Lung (tissue), 12 donors: ENCODE results near the gene HDAC4. TPM values are rescaled to one million over a fixed set of nuclear protein-coding genes. Genes with fewer than 3 reads are reported as not detected.

Source experiments
- ATAC-seq: fragments of 200-7000 bp; cut with Tn5 transposase; one replicate; pipeline ENCODE4 v1.9.1; 2020; ENCODE audit warnings: moderate number of reproducible peaks; ENCODE audit not compliant: insufficient read depth, low FRiP score
- DNase-seq, 3 donors: peaks; one replicate each; pipeline ENCODE4 v3.0.0-alpha.2; 2013 to 2017
- H3K27ac ChIP-seq, 2 donors: one replicate each; pipeline ENCODE4 v1.5.1; 2013; ENCODE audit warnings: mild to moderate bottlenecking in 2 of 2, moderate library complexity in 2 of 2, control low read depth in 1 of 2, inconsistent platforms in 1 of 2, low read depth in 1 of 2, low read length in 1 of 2
- H3K27me3 ChIP-seq, 3 donors: one replicate each; pipeline ENCODE4 v1.5.1; 2013; ENCODE audit warnings: low read length in 2 of 3; ENCODE audit not compliant: control insufficient read depth in 3 of 3, insufficient read depth in 3 of 3
- H3K36me3 ChIP-seq, 4 donors: one replicate each; pipeline ENCODE4 v1.5.1; 2013; ENCODE audit warnings: low read length in 4 of 4, mild to moderate bottlenecking in 1 of 4, moderate library complexity in 1 of 4; ENCODE audit not compliant: control insufficient read depth in 4 of 4, insufficient read depth in 4 of 4
- H3K4me1 ChIP-seq, 5 donors: one replicate each; pipeline ENCODE4 v1.5.1; 2013; ENCODE audit warnings: low read length in 5 of 5, mild to moderate bottlenecking in 2 of 5, moderate library complexity in 1 of 5; ENCODE audit not compliant: control insufficient read depth in 5 of 5, insufficient read depth in 5 of 5
- H3K4me3 ChIP-seq: one replicate; pipeline ENCODE4 v1.5.1; 2013; ENCODE audit warnings: mild to moderate bottlenecking, control low read depth, moderate library complexity
- H3K9ac ChIP-seq, 2 donors: one replicate each; pipeline ENCODE4 v1.5.1; 2013; ENCODE audit warnings: low read length in 2 of 2, control low read depth in 1 of 2; ENCODE audit not compliant: insufficient read depth in 1 of 2
- H3K9me3 ChIP-seq, 4 donors: one replicate each; pipeline ENCODE4 v1.5.1; 2013; ENCODE audit warnings: low read length in 3 of 4, mild to moderate bottlenecking in 1 of 4, moderate library complexity in 1 of 4; ENCODE audit not compliant: control insufficient read depth in 4 of 4, insufficient read depth in 3 of 4
- WGBS, 2 donors: extraction: QIAGEN DNeasy Blood & Tissue Kit; methylation state at CpG; one replicate each; pipeline ENCODE4 v1.1.7; 2013; 5-methylcytosine and 5-hydroxymethylcytosine counted together
- polyA plus RNA-seq, 2 donors: library from polyadenylated mRNA; stranded (reverse); fragments of 200-250 nt; gene quantifications; one replicate each; pipeline ENCODE4 v1.2.1, GENCODE V29; 2013
- total RNA-seq, 2 donors: library from RNA; depleted of rRNA in 1 of 2; stranded (reverse); fragments of >200 nt in 1 of 2; gene quantifications; one replicate each; pipeline ENCODE4 v1.2.1, GENCODE V29; 2014 to 2021
- TF ChIP-seq, protein P1 (sequence below): IDR thresholded peaks from 2 replicates; pipeline ENCODE4 v1.5.1; 2012; ENCODE audit warnings: mild to moderate bottlenecking; ENCODE audit errors: control extremely low read depth, extremely low read depth
- donor health status: control.
- donor health status: control.
- donor health status: Bipolar disorder and iron deficiency.
- donor health status: healthy.
- donor health status: DM: yes; HTN: yes; CAD: no.

The HDAC4 gene
- total and polyA plus RNA-seq, 4 donors = 6.9 to 47.7 (median 20.7) TPM

DNA sequence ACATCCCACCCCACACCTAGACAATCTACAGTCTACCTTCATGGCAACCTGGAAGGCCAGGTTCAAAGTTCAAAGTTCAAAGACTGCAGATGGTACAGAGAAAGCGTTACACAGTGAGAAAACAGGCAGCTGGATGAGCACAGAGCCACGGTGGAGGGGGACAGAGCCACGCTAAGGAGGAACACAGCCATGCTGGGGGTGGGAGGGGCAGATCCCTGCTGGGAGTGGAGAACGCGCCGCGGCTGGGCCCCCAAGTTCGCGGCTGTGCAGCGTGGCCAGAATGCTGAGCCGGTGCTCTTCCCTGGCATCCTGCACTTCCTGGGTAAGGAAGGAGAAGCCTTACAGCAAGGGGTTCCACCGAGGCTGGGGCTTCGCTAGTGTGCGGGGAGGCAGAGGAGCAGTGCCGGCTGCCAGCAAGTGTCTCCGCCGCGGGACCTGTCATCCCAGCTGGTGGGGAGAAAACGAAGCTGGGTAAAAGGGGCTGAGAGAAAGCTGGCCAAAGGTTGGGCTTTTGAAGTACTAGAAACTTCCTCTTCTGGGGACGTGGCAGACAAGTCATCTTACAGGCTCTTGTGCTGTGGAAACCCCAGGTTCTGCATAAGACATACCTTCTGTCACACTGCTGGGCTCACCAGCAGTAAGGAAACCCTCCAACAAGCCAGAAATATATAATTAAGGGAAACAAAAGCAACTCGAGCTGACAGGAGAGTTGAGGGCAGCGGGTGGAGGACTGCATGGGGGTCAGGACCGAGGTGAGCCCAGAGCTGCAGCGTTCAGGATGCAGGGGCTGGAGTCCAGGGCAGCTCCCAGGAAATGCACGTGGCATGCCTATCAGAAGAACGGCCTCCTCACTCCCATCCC is 115.5 kb downstream of the HDAC4 start:
- TF ChIP-seq, protein P1, sequence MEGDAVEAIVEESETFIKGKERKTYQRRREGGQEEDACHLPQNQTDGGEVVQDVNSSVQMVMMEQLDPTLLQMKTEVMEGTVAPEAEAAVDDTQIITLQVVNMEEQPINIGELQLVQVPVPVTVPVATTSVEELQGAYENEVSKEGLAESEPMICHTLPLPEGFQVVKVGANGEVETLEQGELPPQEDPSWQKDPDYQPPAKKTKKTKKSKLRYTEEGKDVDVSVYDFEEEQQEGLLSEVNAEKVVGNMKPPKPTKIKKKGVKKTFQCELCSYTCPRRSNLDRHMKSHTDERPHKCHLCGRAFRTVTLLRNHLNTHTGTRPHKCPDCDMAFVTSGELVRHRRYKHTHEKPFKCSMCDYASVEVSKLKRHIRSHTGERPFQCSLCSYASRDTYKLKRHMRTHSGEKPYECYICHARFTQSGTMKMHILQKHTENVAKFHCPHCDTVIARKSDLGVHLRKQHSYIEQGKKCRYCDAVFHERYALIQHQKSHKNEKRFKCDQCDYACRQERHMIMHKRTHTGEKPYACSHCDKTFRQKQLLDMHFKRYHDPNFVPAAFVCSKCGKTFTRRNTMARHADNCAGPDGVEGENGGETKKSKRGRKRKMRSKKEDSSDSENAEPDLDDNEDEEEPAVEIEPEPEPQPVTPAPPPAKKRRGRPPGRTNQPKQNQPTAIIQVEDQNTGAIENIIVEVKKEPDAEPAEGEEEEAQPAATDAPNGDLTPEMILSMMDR = no peak
- no peak overlapping the region for H3K9ac ChIP-seq
- no peaks in the 10 kb centered on the region for H3K27me3 ChIP-seq
- no peaks in the 10 kb centered on the region for H3K9me3 ChIP-seq
- 25 to 30% methylated on average over 26 of the region's 26 CpGs for WGBS, 2 donors
- peaks cover 10 to 28% (median 19%) of the 10 kb centered on the region in 5 donors for H3K4me1 ChIP-seq
- ATAC-seq = peak; percentile 27
- peak; percentile 48 to 63 (median 59) for DNase-seq
- H3K4me3 ChIP-seq = no peak overlapping the region
- peak overlapping the region in 1 of 2 donors; percentile 75 for H3K27ac ChIP-seq
- H3K36me3 ChIP-seq = peaks cover 0 to 2% (median 0%) of the 10 kb centered on the region in 4 donors

DNA sequence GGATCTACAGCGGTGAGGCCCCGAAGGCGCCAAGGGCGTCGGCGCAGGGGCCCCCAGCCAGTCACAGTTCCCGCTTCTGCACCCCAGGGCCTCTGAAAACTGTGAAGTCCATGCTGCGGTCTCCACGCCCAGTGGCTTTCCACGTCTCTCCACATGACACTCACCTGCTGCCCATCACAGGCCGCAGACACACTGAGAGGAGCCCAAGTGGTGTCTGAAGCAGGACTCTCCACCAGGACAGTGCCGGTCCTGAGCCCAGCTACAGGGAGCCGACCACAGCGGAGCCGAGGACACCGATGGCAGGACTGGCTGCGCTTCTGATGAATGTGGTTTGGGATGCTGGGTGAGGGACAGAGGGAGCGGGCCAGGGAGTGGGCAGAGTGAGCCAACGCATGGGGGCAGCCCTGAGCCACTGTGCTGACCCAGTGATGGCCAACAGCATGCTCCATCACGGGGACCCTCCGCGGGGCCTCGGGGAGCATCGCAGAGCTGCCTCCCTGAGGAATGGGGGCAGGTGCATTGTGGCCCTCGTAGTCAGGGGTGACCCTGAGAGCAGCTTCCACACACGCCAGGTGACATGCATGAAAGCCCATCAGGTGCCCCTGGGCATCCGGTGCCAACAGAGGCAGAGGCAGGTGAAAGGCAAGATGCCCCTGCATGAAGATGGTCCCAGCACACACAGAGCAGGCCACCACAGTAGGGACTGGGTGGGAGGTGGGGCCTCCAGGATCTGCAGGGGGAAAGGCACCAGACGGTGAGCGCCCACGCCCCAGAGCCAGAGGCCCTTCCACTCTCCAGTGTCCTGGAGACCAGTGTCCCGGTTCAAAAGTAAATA is 116.6 kb downstream of the HDAC4 start:
- Histone ChIP-seq H3K27me3 (no peaks in the 10 kb centered on the region), H3K27ac (no peak overlapping the region), H3K4me1 (peaks cover 9 to 28% (median 25%) of the 10 kb centered on the region in 5 donors), H3K9me3 (no peaks in the 10 kb centered on the region), H3K9ac (no peak overlapping the region), H3K36me3 (peaks cover 0 to 2% (median 0%) of the 10 kb centered on the region in 4 donors), H3K4me3 (no peak overlapping the region)
- TF ChIP-seq, protein P1 = no peak
- ATAC-seq = no peak
- WGBS, 2 donors = 93% methylated on average over 31 of the region's 31 CpGs
- DNase-seq = no peak

DNA sequence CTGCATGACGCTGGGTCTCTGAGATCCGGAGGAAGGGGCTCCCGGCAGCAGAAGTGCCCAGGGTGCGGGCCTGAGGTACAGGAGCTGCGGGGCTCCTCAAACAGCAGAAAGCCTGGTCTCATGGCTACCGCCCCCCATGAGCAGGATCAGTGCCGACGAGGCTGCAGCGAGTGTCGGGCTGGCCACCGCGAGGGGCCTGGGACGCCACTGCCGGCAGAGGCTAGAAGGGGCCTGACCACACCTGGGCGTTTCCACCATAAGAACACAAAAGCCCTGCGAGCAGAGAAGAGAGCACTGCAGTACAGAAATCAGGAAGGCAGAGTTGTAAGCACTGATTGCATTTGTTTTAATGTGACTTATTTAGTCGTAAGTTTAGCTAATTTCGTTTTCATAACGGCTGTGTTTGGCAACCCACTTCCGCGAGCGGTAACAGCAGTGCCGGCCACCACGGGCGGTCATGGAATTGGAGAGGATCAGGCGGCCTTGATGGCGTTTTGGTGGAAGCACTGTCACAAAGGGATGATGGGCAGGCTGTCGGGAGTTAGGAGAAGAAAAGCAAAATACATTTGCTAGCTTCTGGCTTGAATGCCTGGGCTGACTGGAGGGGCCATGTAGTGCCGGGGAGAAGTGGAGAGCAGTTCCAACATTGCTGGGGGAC is 117.4 kb downstream of the HDAC4 start:
- Histone ChIP-seq H3K27ac (no peak overlapping the region), H3K36me3 (peaks cover 0 to 2% (median 0%) of the 10 kb centered on the region in 4 donors), H3K4me3 (no peak overlapping the region), H3K9ac (no peak overlapping the region), H3K4me1 (peaks cover 3 to 30% (median 18%) of the 10 kb centered on the region in 5 donors), H3K9me3 (no peaks in the 10 kb centered on the region), H3K27me3 (no peaks in the 10 kb centered on the region)
- DNase-seq (no peak), ATAC-seq (no peak)
- TF ChIP-seq, protein P1 = no peak
- WGBS, 2 donors = 87 to 94% methylated on average over 29 of the region's 29 CpGs
